IPS DF 4.7 (cell line): ENCODE data around the gene ADGRL3.
"Not testable (repeated sequence)": the region's sequence is repeated elsewhere in the genome, so short reads cannot be mapped to it uniquely, and the experiment has no call there.

Source experiments
- DNase-seq: peaks from one replicate; pipeline ENCODE4 v3.0.0-alpha.2; 2013; ENCODE audit warnings: low spot score; ENCODE audit errors: extremely low read depth

The ADGRL3 gene

DNA sequence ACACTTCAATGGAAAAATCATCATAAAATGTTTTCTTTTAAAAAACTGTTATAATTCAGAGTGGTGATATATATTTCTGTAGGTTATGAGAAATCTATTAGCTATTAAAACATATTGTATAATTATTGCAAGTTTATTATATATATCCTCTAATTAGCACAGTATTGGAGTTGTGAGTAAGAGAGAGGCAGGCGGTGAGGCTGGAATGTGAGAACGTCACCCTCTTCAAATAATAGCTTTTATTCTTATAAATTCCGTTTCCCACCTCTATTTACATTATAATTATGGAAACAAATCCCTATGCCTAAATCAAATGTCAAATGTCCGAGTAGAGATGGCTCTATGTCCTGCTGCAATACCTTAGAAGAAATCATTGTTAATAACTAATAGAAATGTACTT is 292.9 kb downstream of the ADGRL3 start:
- no peak for DNase-seq

DNA sequence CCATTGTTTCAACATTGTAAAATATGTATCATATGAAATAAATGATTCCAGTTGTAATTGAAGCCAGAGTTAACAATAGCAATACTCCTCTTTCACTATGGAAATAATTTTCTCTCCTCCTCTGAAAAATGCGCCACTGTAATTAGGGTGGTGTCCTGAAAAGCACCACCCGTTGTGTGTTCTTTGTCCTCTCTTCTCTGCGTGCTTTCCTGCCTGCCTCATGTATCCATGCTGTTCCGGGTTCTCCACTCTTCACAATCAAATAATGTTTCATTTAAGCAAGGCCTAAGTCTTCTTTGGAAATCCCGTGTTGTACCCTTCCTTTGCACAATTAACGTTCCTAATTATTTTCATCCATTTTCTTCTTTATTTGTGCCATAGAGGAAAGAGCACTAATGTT is 293.3 kb downstream of the ADGRL3 start:
- DNase-seq = peak; percentile 28

DNA sequence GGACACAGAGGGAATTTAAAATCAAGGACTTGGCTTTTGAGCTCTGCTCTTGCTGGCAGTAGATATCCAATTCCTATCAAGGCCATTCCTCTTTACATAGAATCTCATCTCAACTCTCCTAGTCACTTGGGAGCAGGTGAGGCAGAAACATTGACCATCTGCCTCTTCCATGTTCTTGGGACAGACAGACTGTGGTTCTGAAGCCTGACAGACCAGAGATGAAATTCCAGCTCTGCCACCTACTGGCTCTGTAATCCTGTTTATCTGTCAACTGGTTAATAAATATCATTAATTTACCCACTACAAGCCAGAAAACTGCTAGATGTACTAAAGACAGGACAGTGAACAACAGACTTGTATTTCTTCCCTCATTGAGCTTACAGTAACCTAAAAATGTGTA is 300.8 kb downstream of the ADGRL3 start:
- DNase-seq = no peak

DNA sequence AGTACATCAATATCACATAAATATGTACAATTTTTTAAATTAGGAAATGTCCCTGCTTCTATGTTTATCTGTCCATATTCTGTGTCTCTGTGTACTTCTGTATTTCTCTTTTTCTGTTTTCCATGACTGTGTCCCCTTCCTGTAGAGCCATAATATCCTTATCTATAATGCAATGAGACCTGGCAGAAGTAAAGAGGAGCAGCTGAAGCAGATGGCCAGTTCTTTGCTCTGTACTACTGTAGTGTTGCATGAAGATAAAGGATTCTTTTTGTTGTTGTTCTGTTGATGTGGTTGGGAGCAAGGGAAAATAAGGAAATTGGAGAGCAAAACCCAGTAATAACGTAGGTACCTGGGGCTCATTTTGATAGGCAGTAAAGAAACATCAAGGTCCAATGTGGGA is 301.7 kb downstream of the ADGRL3 start:
- no peak for DNase-seq

DNA sequence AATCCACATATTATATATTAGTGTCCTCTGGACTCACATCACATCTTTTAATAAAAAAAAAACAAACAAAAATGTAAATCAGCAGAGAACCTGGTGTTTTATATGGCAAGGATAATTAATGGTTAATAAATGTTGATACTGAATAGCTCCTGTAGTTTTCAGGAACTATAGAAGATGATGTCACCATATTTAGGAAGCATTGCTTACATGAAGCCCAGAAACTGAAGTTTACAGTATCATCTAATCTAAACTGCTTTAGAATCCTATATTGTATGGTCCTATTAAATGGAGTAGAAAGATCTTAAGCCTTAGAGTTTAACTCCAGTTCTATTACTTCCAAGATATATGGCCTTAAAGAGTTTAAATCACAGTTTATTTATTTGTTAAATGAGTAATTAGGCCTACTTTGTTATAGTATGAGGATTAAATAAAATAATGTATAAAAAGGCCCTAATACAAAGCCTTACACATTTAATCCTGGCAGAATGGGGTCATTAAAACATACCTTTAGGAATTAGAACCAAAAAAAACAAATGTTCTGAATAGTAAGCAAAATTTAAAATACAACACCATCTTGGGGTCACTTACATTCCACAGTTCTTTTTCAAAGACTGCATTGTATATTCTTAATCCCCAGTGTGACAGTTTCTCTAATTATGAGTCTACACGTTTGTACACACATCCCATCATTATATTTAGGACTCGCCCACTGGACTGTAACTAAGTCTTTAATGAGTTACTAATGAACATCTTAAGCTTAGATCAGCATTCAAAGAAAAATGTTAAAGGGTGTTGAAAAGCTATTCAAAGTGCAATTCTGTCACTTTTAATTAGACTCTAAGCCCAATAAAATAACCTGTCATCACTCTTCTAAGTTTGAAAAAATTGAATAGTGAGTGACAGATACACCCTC is 305.9 kb downstream of the ADGRL3 start:
- DNase-seq = no peak

DNA sequence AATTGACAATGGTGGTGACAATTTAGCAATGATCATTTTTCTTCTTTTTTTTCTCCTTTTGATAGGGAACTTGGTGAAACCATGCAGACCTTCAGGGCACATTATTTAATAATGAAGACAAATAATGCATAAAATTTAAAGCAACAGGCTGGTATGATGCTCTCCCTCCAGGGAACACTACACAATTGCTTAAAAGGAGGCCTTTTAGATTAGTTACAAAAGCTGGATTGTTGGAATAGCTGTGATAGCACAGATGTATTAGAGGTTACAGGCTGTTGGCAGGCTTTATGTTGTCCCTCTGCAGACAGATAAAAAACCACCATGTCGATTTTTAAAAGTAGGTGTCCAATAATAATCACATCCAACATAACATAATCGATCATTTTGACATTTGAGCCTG is 307.0 kb downstream of the ADGRL3 start:
- no peak for DNase-seq

DNA sequence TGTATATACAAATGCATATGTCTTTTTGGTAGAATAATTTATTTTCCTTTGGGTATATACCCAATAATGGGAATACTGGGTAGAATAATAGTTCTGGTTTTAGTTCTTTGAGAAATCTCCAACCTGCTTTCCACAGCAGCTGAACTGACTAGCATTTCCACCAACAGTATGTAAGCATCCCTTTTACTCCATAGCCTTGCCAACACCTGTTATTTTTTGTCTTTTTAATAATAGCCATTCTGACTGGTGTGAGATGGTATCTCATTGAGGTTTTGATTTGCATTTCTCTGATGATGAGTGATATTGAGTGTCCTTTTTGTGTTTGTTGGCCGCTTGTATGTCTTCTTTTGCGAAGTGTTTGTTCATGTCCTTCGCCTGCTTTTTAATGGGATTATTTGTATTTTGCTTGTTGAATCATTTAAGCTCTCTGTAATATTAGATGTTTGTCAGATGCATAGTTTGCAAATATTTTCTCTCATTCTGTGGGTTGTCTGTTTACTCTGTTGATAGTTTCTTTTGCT is 309.7 kb downstream of the ADGRL3 start:
- DNase-seq = not testable (repeated sequence)

DNA sequence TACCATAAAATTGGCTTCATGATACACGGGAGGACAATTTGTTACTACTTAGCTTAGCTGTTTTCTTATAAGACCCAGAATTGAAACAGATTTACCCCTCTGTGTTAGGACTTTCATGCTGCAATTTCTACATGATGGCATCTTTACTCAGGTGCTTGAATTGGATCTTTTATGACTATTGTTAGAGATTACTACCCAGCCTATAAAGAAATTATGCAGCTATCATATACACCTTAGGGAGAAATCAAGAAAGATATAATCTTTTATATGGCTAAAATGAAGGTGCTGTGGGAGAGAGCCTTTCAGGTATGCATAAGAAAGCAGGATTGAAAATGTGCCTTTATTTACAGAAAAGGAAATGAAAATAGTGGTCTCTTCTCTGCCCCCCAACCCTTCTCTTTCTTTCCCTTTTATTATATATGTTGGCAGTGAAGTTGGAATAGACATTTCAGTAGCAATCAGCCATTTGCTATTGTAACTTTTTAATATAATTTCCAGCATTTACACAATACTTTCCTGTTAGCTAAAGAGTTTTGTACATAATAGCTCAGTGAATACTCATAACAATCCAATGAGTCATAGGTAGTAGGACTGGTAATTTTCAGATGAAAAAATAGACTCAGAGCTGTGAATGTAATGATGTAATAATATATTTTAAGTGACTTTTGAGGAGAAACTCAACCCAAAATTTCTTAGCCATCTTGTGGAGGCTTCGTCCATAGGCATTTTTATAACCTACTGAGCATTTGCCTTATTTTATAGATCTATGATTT is 311.8 kb downstream of the ADGRL3 start:
- no peak for DNase-seq

DNA sequence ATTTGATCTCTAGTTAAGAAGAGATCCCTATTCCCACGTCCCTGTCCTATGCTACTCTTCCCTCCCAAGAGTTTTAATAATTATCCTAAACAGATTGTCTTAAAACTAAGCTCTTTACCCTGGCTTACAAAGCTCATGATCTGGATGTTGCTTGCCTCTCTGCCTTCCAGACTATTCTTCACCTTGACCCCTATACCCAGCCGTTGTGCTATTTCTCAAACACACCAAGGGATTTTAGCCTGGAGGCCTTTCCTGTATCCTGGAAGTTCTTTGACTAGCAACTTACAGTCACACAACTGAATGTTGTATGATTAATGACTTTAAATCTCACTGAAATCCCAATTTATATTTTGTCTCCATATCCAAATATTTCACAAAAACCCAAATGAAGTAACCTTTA is 314.9 kb downstream of the ADGRL3 start:
- DNase-seq = no peak

DNA sequence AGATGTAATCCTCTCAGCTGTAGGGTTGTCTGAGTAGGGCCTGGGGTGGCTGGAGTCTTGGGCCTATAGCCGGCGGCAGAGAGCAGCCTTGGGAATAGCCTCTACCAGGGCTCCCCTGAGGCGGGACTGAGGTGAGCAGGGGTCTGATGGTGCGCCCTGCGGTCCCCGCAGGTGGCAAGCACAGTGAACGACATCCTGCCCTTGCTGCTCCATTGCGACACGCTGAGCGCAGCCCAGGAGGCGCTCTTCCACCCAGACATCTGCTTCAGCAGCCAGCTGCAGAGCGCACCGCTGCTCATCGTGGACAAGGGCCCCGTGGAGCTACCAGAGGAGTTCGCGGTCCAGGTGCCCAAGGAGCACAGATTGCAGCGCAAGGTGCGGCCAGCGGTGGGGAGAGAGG is 317.0 kb downstream of the ADGRL3 start:
- peak; percentile 46 for DNase-seq

DNA sequence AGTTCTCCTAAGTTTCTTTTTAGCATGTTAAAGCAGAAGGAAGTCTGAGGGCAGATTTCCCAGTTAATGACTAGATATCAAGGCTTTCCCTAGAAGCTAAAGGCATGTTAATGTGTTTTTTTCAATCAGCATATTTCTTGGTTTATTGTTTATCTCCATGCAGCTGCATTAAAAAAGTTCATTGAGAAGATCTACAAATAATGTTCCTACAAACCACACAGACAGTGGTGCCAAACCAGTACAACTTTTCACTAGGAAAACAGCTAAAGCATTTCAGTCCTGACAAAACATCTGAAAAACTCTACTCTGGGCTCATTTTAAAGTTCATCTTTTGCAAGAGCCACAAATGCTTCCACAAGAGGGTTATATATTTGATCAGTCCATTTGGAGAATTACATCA is 320.0 kb downstream of the ADGRL3 start:
- no peak for DNase-seq

DNA sequence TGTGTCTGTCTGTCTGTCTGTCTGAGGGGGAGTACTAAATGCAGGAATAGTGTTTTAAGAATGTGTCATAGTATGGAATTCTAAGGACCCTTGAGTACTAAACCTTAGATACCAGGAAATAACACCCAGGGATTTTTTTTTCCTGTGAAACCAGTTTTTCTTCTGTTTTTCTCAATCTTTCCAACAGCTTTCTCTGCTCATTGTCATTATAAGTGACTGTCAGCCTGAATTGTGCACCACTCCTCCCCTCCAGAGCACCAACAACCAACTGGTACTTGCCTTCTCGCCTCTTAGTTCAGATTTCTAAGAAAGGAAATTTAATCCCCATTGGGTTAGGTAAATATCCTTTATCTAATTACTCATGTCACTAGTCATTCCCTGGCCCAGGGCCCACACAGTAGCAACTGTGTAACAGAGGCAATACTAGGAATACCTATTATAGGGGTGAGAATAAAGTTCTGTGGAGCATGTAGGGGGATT is 320.6 kb downstream of the ADGRL3 start:
- DNase-seq = no peak

DNA sequence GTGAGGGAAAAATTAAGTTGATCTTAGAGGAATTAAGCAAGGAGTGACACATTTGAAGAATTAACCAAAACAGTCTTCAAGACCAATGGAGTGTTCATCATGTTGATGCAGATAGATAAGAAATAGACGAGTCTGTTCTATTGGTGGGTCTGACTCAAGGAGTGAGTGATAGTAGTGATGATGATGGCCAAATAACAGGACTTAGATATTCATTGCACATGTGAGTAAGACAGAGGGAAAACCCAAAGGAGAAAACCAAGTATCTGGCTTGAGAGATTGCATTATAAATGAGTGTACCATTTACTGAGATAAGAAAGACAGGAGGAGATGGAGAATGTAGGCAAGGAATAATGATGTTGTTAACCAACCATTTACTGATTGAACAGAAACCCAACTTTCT is 321.3 kb downstream of the ADGRL3 start:
- DNase-seq = no peak

DNA sequence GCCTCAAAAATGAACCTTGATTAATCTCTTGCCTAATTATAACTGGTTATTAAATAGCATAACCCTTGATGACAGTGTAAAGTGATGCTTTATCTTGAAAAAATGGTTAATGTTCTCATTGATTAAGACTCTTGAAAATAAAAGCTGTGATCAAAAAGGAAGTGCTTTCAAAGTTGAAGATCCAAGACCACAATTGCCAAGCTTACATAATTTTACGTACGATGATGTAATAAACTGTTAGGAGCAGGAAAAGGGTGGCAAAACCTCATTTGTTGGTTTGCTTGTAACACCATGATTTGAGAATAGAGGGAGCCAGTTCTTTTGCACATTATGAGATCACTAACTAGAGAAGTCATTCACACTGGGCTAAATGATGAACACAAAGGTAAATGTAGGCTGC is 322.2 kb downstream of the ADGRL3 start:
- DNase-seq = no peak

DNA sequence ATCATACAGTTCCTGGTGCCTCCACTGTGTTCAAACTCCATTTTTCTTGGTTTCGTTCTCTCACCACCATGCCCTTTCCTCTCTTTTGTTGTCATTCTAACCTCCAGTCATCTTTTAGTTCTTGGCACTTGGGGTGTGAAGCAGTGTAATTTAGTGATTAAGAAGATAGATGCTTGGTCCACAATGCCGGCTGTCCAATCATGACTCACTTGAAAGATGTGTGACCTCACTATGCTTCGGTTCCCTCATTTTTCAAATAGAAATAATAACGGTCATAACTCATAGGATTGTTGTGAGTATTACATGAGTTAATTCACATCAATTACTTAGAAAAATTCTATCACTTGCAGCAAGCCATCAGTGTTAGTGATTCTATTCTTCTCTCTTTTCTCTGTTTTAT is 327.8 kb downstream of the ADGRL3 start:
- no peak for DNase-seq

DNA sequence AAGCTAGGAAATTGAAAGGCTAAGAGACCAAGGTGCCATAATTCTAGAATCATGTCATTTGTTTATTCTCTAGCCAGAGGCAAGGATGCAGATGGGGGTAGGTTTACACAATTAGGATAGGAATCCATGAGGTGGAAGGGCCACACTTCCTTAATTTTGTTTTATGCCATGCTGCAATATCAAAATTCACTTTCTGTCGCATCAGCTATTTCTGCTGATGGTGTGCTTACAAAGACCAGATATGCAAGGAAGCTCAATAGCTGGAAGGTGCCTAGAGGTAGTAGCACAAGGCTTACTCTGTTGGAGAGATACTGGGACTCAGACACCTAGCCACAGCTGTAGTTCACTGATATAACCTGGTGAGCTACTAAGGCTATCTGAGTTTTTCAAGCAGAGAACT is 328.5 kb downstream of the ADGRL3 start:
- DNase-seq = no peak

DNA sequence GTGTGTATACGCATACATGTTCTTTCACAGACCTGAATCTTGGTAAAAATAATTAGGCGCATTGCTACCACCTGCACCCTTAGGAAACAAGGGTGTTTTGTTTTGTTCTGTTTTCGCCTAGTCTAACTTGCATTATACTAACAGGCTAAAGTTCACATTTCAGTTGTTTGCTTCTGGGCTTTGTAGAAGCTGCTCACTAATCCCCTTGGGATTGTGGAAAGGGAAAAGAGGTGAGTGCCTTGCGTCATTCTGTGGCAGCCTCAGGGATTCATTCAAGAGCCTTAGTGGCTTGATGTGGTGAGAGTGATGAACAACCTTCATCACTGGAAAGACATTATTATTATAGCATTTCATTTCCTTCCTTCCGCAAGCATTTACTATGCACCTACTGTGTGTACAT is 331.1 kb downstream of the ADGRL3 start:
- DNase-seq = no peak

DNA sequence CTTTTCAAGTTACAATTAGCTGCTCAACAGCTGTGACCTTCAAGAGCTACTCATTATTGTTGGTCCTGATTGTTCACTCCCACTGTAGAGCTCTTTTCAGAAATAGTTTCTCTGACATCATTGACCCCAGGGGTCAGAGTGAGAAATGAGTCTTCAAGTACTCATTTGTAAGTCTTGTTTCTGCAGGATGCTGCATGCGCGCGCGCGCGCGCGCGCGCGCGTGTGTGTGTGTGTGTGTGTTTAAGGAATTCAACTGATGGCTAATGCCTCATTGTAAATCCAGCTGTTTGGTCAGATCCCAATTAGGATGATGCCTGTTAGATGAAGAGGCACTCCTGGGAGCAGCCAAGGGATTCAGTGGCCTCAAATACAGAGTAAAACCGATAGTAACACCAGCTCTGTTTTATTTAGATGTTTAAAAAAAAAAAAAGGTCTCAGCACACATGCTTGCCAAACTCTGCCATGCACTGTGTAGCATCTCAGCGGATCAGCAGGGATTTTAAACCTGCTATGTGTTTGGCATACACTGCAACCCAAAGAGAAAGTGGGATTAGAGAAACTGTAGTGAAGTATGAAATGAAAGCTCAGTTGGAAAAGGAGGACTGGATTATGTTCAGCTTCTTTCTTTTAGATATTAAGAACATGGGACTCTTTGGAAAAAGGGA is 332.3 kb downstream of the ADGRL3 start:
- no peak for DNase-seq

DNA sequence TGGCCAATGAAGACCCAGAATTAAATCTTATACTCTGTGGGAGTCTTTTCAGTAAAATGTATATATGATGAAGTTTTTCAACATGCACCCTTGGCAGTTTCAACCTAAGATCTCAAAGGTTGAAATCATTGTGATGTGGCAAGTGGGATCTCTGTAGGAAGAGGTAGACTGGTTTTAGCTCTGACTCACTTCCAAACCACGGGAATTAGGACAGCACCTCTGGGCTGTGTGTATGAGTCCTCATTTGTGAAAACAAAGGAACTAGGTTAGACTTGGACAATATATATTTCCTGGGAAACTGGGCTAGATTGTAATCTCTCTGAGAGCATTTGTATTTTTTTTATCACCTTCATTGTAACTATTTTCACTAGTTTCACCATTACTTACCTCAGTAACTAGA is 333.0 kb downstream of the ADGRL3 start:
- DNase-seq = no peak

DNA sequence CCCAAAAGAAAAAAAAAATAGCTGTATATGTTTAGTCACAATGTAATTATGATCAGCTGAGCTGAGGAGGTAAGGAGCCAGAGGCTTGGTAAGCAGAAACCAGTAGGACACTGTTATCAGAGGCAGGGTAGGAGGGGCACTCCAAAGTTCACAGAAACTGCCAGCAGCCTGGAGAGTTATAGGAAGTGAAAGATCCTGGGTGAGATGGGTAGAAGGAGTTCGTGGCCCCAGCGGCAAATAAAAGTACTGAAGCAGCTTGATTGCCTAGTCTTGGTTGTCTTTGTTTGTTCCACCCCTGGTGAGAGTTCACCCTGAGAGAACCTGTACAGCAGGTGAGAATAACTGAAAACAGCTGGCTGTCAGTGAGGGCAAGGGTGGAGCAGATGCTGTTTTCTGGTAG is 340.8 kb downstream of the ADGRL3 start:
- no peak for DNase-seq

DNA sequence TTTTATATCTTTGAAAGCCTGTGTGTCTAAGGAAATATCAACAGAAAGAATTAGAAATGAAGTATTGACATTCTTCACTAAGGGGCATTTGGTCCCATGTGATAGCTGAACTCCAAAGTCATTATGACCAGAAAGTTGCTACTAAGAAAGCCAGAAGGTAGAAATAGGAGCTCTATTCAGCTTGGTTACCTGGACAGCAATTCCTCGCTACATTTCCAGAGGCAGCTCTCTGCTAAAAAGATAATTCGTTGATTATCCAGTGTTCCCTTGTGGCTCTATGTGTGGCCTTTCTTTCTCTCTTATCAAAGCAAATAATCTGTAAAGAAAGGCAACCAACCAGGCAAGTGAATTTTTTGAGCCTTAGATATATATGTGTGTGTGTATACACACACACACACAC is 341.3 kb downstream of the ADGRL3 start:
- no peak for DNase-seq

DNA sequence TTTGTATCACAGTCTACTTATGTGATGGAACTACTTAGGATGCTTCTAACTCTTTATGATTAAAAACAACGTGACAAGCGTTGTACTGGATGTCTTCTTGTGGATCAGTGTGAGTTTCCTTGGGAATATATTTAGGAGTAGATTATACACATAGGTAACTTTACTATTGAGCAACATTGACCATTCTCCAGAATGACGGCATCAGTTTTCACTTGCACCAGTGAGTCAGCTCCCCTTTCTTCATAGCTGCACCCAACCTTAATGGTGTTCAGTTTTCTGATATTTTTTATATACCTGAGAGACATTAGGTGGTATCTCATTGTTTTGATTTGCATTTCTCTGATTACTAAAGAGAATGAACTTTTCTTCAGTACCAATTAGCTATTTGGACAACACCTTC is 343.9 kb downstream of the ADGRL3 start:
- no peak for DNase-seq
